Activated T-helper 2 cell treated with anti-CD3 and anti-CD28 coated beads, Interferon-gamma antibody, Interleukin-2, Interleukin-4, amounts not matched to agents 10 μg/mL and 5 μg/mL and 100 μg/mL, durations not matched to agents 14 hours and 24 hours and 36 hours (primary cell): ENCODE data around the gene ABLIM2. TPM values are rescaled to one million over a fixed set of nuclear protein-coding genes. Genes with fewer than 3 reads are reported as not detected.

Source experiments
- DNase-seq: peaks from one replicate; pipeline ENCODE4 v3.0.0; 2021; ENCODE audit warnings: low spot score
- H3K27ac Mint-ChIP-seq: one replicate; pipeline ENCODE4 v1.8.0; 2021; ENCODE audit warnings: mixed read lengths
- H3K27me3 Mint-ChIP-seq: one replicate; pipeline ENCODE4 v1.8.0; 2021; ENCODE audit warnings: low read depth, mixed read lengths
- H3K36me3 Mint-ChIP-seq: one replicate; pipeline ENCODE4 v1.8.0; 2021; ENCODE audit warnings: low read depth, mixed read lengths
- H3K4me1 Mint-ChIP-seq: one replicate; pipeline ENCODE4 v1.8.0; 2021; ENCODE audit warnings: low read depth, mixed read lengths
- H3K4me3 Mint-ChIP-seq: one replicate; pipeline ENCODE4 v1.8.0; 2021; ENCODE audit warnings: low read depth, mild to moderate bottlenecking, moderate library complexity, mixed read lengths
- H3K9me3 Mint-ChIP-seq: one replicate; pipeline ENCODE4 v1.8.0; 2021; ENCODE audit warnings: mixed read lengths
- intact Hi-C: fragments of 100-400 bp; cut with micrococcal nuclease; formaldehyde crosslinking; loops from one replicate; pipeline ENCODE4 v1.15.1; 2023
- total RNA-seq: library from RNA; stranded (reverse); gene quantifications from 2 replicates; pipeline ENCODE4 v1.2.3, GENCODE V29; 2022

The ABLIM2 gene
- total RNA-seq, 1 donor from 2014 or later, result 0.32 TPM

- Mint-ChIP-seq H3K4me3 (no peak overlapping the region), H3K9me3 (no peaks in the 10 kb centered on the region)
- no peak for DNase-seq
Observed at GRCh38 chr4:8079916-8080753, 78.5 kb downstream of the ABLIM2 start.

DNA sequence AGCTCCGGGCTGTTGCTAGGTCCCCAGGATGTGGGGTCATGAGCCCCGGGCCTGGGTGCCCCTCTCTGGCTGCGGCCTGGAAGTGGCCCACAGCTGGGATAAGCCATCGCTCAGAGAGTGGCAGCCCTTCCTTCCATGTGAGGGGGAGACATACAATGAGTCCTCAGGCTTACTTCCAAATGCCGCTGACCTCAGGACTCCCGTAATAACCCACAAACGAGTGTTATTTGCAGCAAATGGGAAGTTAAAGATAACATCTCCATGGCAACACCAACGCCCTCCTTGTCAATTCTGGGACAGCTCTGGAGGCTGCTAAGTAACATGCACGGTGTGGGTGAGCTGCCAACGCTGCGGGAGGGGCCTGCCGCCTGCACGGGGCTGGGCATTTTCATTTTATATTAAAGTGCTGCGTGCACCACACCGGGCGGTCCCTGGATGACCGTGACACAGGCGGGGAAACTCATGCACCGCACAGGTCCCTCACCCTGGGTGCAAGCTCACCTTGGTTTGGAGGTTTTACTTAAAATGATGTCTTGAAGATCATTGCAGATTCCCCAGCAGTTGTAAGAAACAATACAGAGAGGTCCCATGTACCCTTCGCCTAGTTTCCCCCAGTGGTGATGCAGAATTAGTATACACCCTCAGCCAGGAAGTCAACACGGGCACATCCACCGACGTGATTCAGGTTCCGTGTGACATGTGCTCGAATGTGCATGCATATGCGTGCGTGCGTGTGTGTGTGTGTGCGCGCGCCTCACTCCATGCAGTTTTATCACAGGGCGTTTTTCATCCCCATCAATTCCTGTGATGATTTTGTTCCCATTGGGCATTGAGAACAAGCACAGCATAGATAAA lies 79.4 kb downstream of the ABLIM2 start:
- H3K27ac Mint-ChIP-seq, result no peak overlapping the region

More at GRCh38 chr4:8079916-8080753, 78.5 kb downstream of the ABLIM2 start:
- Mint-ChIP-seq H3K27me3 (no peaks in the 10 kb centered on the region), H3K4me1 (no peaks in the 10 kb centered on the region), H3K27ac (no peak overlapping the region), H3K36me3 (no peaks in the 10 kb centered on the region)
- intact Hi-C loops, result no loop called here

DNA sequence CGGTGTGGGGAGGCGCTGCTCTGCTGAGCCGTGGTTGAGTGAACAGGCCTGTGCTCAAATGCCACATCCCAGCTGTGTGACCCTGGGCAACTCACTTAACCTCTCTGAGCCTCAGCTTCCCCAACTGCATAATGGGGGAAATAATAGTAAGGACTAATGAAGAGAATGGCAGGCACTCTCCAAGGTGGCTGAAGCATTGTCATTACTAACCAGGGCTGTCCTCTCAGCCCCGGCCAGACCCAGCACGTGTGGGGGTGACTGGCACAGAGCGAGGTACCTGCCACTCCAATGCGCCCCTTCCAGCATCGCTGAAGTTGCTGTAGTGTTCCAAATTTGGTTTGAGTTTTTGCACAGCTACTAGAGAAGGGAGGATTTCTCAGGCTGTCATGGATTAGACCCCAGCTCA lies 80.0 kb downstream of the ABLIM2 start:
- Mint-ChIP-seq H3K4me3 (no peak overlapping the region), H3K4me1 (no peaks in the 10 kb centered on the region), H3K36me3 (no peaks in the 10 kb centered on the region), H3K27ac (no peak overlapping the region), H3K27me3 (no peaks in the 10 kb centered on the region), H3K9me3 (no peaks in the 10 kb centered on the region)
- DNase-seq, result no peak
- intact Hi-C loops, result no loop called here

More for the DNA sequence above, 79.4 kb downstream of the ABLIM2 start:
- no peaks in the 10 kb centered on the region for H3K4me1 Mint-ChIP-seq
- H3K27me3 Mint-ChIP-seq, result no peaks in the 10 kb centered on the region
- no peaks in the 10 kb centered on the region for H3K36me3 Mint-ChIP-seq
- DNase-seq, result no peak
- intact Hi-C loops, result no loop called here
- H3K4me3 Mint-ChIP-seq, result no peak overlapping the region
- no peaks in the 10 kb centered on the region for H3K9me3 Mint-ChIP-seq

DNA sequence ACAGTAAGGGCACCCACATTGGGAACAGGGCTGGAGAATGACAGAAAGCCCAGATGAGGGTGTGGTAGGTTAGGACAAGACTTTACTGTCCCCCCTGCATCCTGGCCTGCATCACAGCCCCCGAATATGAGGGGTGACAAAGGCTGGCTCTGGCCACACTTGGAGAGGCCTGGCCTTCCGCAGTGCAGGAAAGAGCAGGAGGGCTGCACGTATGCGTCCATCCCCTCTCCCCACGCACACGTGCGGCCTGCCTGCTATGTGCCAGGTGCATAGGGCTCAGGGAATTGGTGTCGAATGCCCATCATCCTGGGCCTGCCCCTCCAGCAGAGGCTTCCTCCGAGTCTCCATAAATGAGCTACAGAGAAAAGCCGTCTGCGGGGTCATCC lies 80.5 kb downstream of the ABLIM2 start:
- Mint-ChIP-seq H3K27me3 (no peaks in the 10 kb centered on the region), H3K4me3 (no peak overlapping the region)

GRCh38 chr4:8077181-8078108 lies 81.2 kb downstream of the ABLIM2 start:
- DNase-seq, result no peak
- Mint-ChIP-seq H3K36me3 (no peaks in the 10 kb centered on the region), H3K27me3 (no peaks in the 10 kb centered on the region), H3K4me3 (no peak overlapping the region), H3K9me3 (no peaks in the 10 kb centered on the region), H3K4me1 (no peaks in the 10 kb centered on the region), H3K27ac (no peak overlapping the region)
- intact Hi-C loops, result no loop called here

More for the DNA sequence above, 80.5 kb downstream of the ABLIM2 start:
- DNase-seq, result no peak
- intact Hi-C loops, result no loop called here
- no peaks in the 10 kb centered on the region for H3K36me3 Mint-ChIP-seq
- no peaks in the 10 kb centered on the region for H3K9me3 Mint-ChIP-seq
- H3K27ac Mint-ChIP-seq, result no peak overlapping the region
- no peaks in the 10 kb centered on the region for H3K4me1 Mint-ChIP-seq

- Mint-ChIP-seq H3K36me3 (no peaks in the 10 kb centered on the region), H3K27me3 (no peaks in the 10 kb centered on the region), H3K27ac (no peak overlapping the region), H3K4me1 (no peaks in the 10 kb centered on the region), H3K9me3 (no peaks in the 10 kb centered on the region), H3K4me3 (no peak overlapping the region)
- intact Hi-C loops, result no loop called here
- no peak for DNase-seq
Observed at GRCh38 chr4:8076023-8076422, 82.6 kb downstream of the ABLIM2 start.

- no peak overlapping the region for H3K27ac Mint-ChIP-seq
- intact Hi-C loops, result no loop called here
- no peaks in the 10 kb centered on the region for H3K27me3 Mint-ChIP-seq
- no peak for DNase-seq
- no peak overlapping the region for H3K4me3 Mint-ChIP-seq
- no peaks in the 10 kb centered on the region for H3K36me3 Mint-ChIP-seq
- no peaks in the 10 kb centered on the region for H3K4me1 Mint-ChIP-seq
- H3K9me3 Mint-ChIP-seq, result no peaks in the 10 kb centered on the region
Observed at GRCh38 chr4:8073206-8073863, 85.3 kb downstream of the ABLIM2 start.

DNA sequence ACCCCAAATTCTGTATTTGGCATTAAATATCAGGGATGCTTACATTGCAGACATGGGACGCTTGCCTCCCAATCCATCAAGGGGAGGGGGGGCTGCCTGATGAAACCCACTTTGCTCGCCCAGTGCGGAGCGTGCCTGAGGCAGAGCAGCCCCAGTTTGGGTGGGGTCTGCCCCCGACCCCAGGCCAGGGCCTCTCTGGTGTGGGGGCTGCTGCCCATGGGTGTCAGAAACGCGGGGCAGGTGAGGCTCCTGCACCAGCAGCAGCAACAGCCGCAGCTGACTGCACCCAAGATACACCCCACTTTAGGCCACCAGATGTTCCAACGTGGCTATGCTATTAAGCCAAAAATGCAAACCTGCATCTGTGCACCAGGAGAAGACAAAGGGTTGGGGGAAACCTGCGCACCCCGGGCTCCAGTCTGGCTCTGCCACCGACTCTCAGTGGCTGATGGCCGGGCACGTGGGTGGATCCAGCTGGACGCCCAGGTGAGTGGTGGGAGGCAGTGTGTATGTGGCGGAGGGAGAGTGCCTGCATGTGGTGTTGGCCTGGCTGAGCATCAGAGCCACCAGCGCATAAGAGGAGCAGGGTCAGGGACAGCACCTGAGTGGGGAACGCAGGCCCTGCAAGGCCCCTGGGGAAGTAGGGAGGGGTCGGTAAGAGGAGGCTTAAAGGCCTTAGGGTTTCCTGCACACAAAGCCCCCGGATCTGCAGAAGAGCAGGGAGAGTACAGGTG lies 86.2 kb downstream of the ABLIM2 start:
- Mint-ChIP-seq H3K27ac (no peak overlapping the region), H3K9me3 (no peaks in the 10 kb centered on the region), H3K36me3 (no peaks in the 10 kb centered on the region), H3K4me3 (no peak overlapping the region), H3K4me1 (no peaks in the 10 kb centered on the region), H3K27me3 (no peaks in the 10 kb centered on the region)
- no peak for DNase-seq
- intact Hi-C loops, result no loop called here

- Mint-ChIP-seq H3K4me1 (no peaks in the 10 kb centered on the region), H3K9me3 (no peaks in the 10 kb centered on the region), H3K27ac (no peak overlapping the region), H3K27me3 (no peaks in the 10 kb centered on the region), H3K36me3 (no peaks in the 10 kb centered on the region), H3K4me3 (no peak overlapping the region)
- intact Hi-C loops, result no loop called here
- DNase-seq, result no peak
Observed at GRCh38 chr4:8071766-8072165, 86.8 kb downstream of the ABLIM2 start.

DNA sequence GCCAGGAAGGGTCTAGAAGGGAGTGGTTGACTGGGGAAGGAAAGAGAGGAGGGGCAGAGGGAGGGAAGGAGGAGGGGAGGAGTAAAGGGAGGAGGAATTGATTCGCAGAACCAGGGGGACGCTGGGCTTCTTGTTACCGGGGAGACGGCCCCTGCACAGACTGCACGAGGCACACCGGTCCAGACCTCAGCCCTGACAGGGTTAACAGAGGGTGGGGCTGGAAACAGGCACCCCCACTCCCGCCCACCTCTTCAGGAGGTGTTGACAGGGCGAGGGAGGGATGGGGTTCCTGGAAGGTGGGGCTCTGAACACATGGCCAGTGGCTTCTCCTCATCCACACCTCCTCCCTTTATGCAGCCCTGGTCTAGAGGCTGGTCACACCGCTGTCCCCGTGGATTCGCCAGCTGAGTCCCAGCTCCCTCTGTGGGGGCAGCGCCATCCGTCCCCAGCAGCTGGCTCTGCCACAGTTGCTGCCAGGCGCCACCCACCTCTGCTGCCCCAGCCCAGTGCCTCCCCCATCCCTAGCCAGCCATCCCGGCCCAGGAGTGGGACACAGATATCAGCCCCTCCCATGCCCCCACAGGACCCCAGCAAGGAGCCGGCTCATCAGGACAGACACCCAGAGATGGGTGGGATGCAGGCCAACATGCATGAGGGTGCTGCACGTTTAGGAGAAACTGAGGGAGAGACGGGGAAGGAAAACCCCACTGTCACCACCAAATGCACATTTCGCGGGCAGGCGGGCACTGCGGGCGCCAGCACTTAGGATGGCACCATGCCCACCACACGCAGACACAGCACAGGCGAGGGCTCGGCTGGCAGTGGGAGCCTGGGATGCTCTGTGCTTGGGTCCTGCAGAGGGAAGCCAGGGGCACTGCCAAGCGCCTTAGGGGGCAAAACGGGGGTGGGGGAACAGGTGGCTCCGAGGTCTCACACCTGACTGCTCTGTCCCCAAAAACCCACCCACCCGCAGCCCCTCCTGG lies 87.6 kb downstream of the ABLIM2 start:
- H3K9me3 Mint-ChIP-seq, result no peaks in the 10 kb centered on the region
- no peaks in the 10 kb centered on the region for H3K4me1 Mint-ChIP-seq
- DNase-seq, result no peak
- intact Hi-C loops, result no loop called here
- H3K27ac Mint-ChIP-seq, result no peak overlapping the region
- no peaks in the 10 kb centered on the region for H3K27me3 Mint-ChIP-seq
- no peaks in the 10 kb centered on the region for H3K36me3 Mint-ChIP-seq
- H3K4me3 Mint-ChIP-seq, result no peak overlapping the region
